RWPE2 (cell line): ENCODE results near the gene NOX4.

Experiments used
- ATAC-seq: fragments of 200-7000 bp; cut with Tn5 transposase; 3 replicates; pipeline ENCODE4 v1.9.1; 2021; ENCODE audit warnings: low read depth
- DNase-seq: peaks from one replicate; pipeline ENCODE4 v3.0.0-alpha.2; 2020; ENCODE audit warnings: low spot score
- H3K27ac ChIP-seq: fragments of 450-650 bp; 2 replicates; pipeline ENCODE4 v1.5.1; 2017; ENCODE audit warnings: mild to moderate bottlenecking; ENCODE audit not compliant: poor library complexity, severe bottlenecking
- H3K27me3 ChIP-seq: fragments of 250-450 bp; sonication (Bioruptor Pico); 2 replicates; pipeline ENCODE4 v1.5.1; 2021; ENCODE audit warnings: mild to moderate bottlenecking, moderate library complexity; ENCODE audit not compliant: insufficient read depth, poor library complexity, severe bottlenecking
- H3K36me3 ChIP-seq: fragments of 250-450 bp; sonication (Bioruptor Pico); 2 replicates; pipeline ENCODE4 v1.5.1; 2020; ENCODE audit warnings: low read depth, mild to moderate bottlenecking, moderate library complexity
- H3K4me1 ChIP-seq: fragments of 250-450 bp; sonication (Bioruptor Pico); 2 replicates; pipeline ENCODE4 v1.5.1; 2021; ENCODE audit warnings: mild to moderate bottlenecking, moderate library complexity; ENCODE audit not compliant: insufficient read depth, poor library complexity, severe bottlenecking
- H3K4me3 ChIP-seq: fragments of 250-450 bp; sonication (Bioruptor Pico); 2 replicates; pipeline ENCODE4 v1.5.1; 2021; ENCODE audit warnings: mild to moderate bottlenecking, moderate library complexity; ENCODE audit not compliant: severe bottlenecking
- H3K9me3 ChIP-seq: fragments of 250-450 bp; sonication (Bioruptor Pico); 2 replicates; pipeline ENCODE4 v1.5.1; 2021; ENCODE audit warnings: mild to moderate bottlenecking, moderate library complexity; ENCODE audit not compliant: severe bottlenecking
- CTCF ChIP-seq: fragments of 450-650 bp; IDR thresholded peaks from one replicate; pipeline ENCODE4 v1.5.1; 2017; ENCODE audit warnings: mild to moderate bottlenecking, moderate library complexity; ENCODE audit not compliant: poor library complexity, severe bottlenecking

Gene NOX4

GRCh38 chr11:89456681-89457080 lies 34.5 kb downstream of the NOX4 start:
- no peak for DNase-seq
- no peak for ATAC-seq
- Histone ChIP-seq H3K27ac (no peak overlapping the region), H3K4me3 (no peak overlapping the region), H3K9me3 (no peaks in the 10 kb centered on the region), H3K36me3 (no peaks in the 10 kb centered on the region), H3K4me1 (no peaks in the 10 kb centered on the region), H3K27me3 (no peaks in the 10 kb centered on the region)
- TF ChIP-seq CTCF: no peak

GRCh38 chr11:89452780-89453179 lies 38.4 kb downstream of the NOX4 start:
- ATAC-seq (no peak), DNase-seq (no peak)
- Histone ChIP-seq H3K4me1 (no peaks in the 10 kb centered on the region), H3K27ac (no peak overlapping the region), H3K9me3 (no peaks in the 10 kb centered on the region), H3K4me3 (no peak overlapping the region), H3K27me3 (no peaks in the 10 kb centered on the region), H3K36me3 (no peaks in the 10 kb centered on the region)
- TF ChIP-seq CTCF: no peak

DNA sequence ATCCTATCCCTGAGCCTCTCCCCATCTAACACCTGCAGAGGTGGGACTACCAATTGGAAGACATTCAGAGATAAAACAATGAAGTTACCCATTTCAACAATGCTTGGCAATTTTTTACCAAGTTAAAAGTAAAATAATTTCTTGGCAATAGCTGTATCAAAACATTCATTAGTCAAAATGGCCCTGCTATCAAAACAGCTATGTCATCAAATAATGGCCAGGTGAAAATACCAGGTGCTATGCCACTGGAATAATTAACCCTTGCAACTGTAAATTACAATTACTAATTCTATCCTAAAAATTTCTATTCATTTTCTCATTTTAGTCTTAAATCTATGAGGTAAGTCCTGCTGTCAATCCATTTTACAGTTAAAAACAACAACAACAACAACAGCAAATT lies 43.3 kb downstream of the NOX4 start:
- Histone ChIP-seq H3K4me1 (no peaks in the 10 kb centered on the region), H3K27me3 (no peaks in the 10 kb centered on the region), H3K4me3 (no peak overlapping the region), H3K27ac (no peak overlapping the region), H3K36me3 (no peaks in the 10 kb centered on the region), H3K9me3 (no peaks in the 10 kb centered on the region)
- ATAC-seq (no peak), DNase-seq (no peak)
- no peak for TF ChIP-seq CTCF

DNA sequence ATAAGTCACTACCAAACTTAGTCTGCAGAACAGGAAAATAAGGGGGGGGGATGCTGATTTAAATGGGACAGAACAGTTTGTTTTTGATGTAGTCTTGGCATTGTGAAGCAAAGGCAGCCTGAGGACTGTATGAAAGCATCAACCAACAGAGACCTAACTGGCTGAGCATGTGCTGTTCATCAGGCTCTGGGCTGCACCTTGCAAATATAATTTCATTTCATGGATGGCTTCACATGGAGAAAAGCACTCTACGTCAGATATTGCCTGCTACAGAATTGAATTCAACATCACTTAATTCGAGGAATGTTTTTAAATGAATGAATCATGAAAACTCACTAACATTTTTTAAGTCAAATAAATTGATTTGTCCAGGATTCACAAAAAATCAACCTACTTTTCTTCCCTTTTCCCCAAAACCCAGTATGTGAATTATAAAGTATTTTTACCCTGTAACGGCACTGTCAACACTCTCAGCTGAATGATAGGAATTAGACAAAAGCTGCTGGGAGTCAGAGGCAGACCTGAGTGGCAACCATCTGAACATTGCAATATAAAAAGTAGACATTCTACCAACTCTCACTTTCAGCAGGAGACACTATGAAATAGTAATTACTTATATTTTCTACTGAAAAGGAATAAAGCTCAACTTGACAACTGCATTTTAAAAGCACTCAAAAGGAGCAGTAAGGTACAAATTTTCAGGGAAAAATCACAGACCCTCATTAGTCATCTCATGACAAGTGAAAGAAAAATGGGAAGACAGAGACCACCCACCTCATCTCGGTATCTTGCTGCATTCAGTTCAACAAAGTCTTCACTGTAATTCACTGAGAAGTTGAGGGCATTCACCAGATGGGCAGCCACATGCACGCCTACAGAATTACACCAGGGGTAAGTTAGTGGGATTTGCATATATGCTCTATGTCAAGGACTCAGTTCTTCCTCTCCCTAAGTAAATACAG lies 47.5 kb downstream of the NOX4 start:
- ATAC-seq (no peak), DNase-seq (no peak)
- Histone ChIP-seq H3K27me3 (peaks cover 3% of the 10 kb centered on the region), H3K36me3 (no peaks in the 10 kb centered on the region), H3K4me3 (no peak overlapping the region), H3K9me3 (no peaks in the 10 kb centered on the region), H3K27ac (no peak overlapping the region), H3K4me1 (no peaks in the 10 kb centered on the region)
- TF ChIP-seq CTCF: no peak

DNA sequence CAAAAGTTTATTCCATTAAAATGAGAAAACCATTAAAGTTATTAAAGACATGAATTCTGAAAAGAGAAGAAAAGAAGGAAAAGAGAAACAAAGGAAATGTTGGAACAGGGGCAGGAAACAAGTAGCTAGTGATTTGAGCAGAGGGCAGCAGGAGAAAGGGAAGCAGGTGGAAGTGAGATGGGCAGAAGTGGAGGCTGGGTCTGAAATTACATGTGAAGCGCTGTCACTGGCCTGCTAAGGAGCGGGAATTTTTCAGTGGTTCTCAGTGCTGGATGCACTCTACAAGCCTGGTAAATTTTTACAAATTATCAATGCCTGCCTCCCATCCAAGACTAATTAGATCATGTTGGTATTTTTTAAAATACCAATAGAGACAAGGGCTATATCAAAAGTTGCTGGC lies 48.4 kb downstream of the NOX4 start:
- peaks cover 3% of the 10 kb centered on the region for H3K27me3 ChIP-seq
- no peak overlapping the region for H3K27ac ChIP-seq
- no peaks in the 10 kb centered on the region for H3K36me3 ChIP-seq
- ATAC-seq: no peak
- no peak for DNase-seq
- H3K4me1 ChIP-seq: no peaks in the 10 kb centered on the region
- no peak overlapping the region for H3K4me3 ChIP-seq
- no peaks in the 10 kb centered on the region for H3K9me3 ChIP-seq
- no peak for TF ChIP-seq CTCF
